ENCODE measurements around the gene PACS2. TPM values are rescaled to one million over a fixed set of nuclear protein-coding genes. Genes with fewer than 3 reads are reported as not detected.
"Not testable (repeated sequence)": the region's sequence is repeated elsewhere in the genome, so short reads cannot be mapped to it uniquely, and the experiment has no call there.

PACS2 gene
- total RNA-seq, 1 donor from 2014 or later: 22.5 TPM

DNA sequence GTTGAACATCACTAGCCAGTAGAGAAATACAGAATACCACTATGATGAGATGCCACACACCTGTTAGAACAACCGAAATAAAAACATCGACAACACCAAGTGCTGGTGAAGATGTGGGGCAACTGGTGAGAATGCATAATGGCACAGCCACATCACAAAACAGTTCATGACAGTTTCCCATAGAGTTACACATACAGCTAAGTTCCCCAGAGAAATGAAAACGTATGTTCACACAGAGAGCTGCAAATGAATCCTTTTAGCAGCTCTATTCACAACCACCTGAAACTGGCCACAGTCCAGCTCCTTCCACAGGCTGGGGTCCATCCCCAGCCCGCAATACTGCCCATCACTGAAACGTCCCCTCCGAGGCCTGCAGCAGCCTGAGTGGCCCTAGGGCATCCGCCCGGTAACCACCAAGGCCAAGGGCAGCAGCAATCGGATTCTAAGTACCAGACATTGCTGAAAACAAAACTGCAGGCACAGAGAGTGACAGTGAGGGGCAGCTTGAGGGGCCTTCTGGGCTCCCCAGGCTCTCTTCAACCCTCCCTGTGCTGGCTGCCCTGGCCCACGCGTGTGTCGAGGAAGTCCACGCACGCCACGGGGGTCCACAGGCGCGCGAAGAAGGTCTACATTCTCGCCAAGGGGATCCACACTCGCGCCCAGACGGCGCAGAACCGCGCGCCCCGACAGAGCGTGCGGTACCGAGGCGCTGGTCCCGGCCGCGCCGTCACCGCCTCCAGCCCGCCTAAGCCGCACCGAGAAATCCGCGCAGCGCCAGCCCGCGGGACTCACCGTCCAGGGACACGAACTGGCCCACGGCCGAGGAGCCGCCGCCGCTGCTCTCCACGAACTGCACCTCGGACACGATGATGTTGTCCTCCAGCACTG, 14.7 kb upstream of the PACS2 start:
- peaks cover 27% of the 10 kb centered on the region for H3F3A ChIP-seq (ENCODE audit: low read depth)
- no peak for DNase-seq (ENCODE audit: low spot score)
- H3K36me3 ChIP-seq: no peaks in the 10 kb centered on the region
- H3K4me2 ChIP-seq: peak overlapping the region; percentile 98
- Mint-ChIP-seq H3K4me1 (peaks cover 8% of the 10 kb centered on the region), H3K9me3 (peaks cover 5% of the 10 kb centered on the region), H3K4me3 (peak overlapping the region; percentile 91), H3K36me3 (peaks cover 6% of the 10 kb centered on the region), H3K27me3 (ENCODE audit: insufficient read depth, low read depth) (peaks cover 10% of the 10 kb centered on the region), H3K27ac (no peak overlapping the region)
- no peak overlapping the region for H3K27ac ChIP-seq
- peaks cover 21% of the 10 kb centered on the region for H4K20me1 ChIP-seq (ENCODE audit: low read depth)
- TF ChIP-seq, protein P1, sequence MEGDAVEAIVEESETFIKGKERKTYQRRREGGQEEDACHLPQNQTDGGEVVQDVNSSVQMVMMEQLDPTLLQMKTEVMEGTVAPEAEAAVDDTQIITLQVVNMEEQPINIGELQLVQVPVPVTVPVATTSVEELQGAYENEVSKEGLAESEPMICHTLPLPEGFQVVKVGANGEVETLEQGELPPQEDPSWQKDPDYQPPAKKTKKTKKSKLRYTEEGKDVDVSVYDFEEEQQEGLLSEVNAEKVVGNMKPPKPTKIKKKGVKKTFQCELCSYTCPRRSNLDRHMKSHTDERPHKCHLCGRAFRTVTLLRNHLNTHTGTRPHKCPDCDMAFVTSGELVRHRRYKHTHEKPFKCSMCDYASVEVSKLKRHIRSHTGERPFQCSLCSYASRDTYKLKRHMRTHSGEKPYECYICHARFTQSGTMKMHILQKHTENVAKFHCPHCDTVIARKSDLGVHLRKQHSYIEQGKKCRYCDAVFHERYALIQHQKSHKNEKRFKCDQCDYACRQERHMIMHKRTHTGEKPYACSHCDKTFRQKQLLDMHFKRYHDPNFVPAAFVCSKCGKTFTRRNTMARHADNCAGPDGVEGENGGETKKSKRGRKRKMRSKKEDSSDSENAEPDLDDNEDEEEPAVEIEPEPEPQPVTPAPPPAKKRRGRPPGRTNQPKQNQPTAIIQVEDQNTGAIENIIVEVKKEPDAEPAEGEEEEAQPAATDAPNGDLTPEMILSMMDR (IDR thresholded peaks at IDR 0.05): no peak
- TF ChIP-seq EZH2phosphoT487 (IDR thresholded peaks at IDR 0.05) (no peak), EZH2 (IDR thresholded peaks at IDR 0.05) (no peak)
- H3K4me3 ChIP-seq: peak overlapping the region; percentile 66
- H3K4me1 ChIP-seq: peaks cover 4% of the 10 kb centered on the region
- no peaks in the 10 kb centered on the region for H3K9me3 ChIP-seq (ENCODE audit: low read depth)
- H3K9ac ChIP-seq: peak overlapping the region; percentile 80
- peak overlapping the region; percentile 99 for H2AFZ ChIP-seq (replicated peaks)
- peaks cover 26% of the 10 kb centered on the region for H3K27me3 ChIP-seq
- peaks cover 53% of the 10 kb centered on the region for H3K79me2 ChIP-seq (ENCODE audit: low read depth)

DNA sequence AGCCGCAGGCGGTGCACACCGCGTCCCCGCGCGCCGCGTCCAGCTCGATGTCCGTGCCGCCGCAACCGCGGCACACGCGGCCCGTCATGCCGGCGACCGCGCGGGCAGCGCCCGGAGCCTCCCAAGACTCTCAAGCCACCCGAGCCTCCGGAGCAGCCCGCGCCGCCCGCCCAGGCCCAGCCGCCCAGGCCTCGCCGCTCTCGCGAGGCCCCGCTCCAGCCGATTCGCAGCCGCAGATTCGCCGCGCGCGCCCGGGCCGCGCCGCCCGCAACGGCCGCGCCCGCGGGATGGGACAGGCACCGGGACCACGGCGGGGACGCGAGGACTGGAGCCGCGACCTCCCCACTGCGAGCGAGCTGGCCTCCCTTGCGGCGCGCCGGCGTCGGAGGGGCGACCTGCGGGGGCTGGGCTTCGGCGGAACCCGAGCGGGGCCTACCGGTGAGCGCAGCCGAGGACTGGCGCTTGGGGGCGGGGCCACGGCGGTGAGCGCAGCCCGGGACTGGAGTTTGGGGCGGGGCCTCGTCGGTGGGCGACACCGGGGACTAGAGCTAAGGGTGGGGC, 13.9 kb upstream of the PACS2 start, which contains the start of gene BRF1:
TSS of gene BRF1 (minus strand) at position 460 of the 561 bp plus-strand sequence. CDS start at position 88, 372 bp downstream.
- Histone ChIP-seq H3K9ac (peak within 1 kb of the TSS; percentile 80), H3K27ac (peak within 1 kb of the TSS; percentile 62), H2AFZ (replicated peaks) (peak within 1 kb of the TSS; percentile 99), H3K36me3 (no peaks in the 10 kb centered on the region), H3K4me3 (peak within 1 kb of the TSS; percentile 66), H3K4me1 (peaks cover 4% of the 10 kb centered on the region), H4K20me1 (ENCODE audit: low read depth) (peaks cover 14% of the 10 kb centered on the region), H3F3A (ENCODE audit: low read depth) (peaks cover 27% of the 10 kb centered on the region), H3K9me3 (ENCODE audit: low read depth) (no peaks in the 10 kb centered on the region), H3K79me2 (ENCODE audit: low read depth) (peaks cover 47% of the 10 kb centered on the region), H3K27me3 (peaks cover 26% of the 10 kb centered on the region), H3K4me2 (peak within 1 kb of the TSS; percentile 98)
- DNase-seq (ENCODE audit: low spot score): peak; percentile 99
- H3K9me3 Mint-ChIP-seq: peaks cover 5% of the 10 kb centered on the region
- peaks cover 10% of the 10 kb centered on the region for H3K27me3 Mint-ChIP-seq (ENCODE audit: insufficient read depth, low read depth)
- H3K4me1 Mint-ChIP-seq: peaks cover 6% of the 10 kb centered on the region
- peaks cover 6% of the 10 kb centered on the region for H3K36me3 Mint-ChIP-seq
- TF ChIP-seq EZH2 (IDR thresholded peaks at IDR 0.05) (no peak), EZH2phosphoT487 (IDR thresholded peaks at IDR 0.05) (no peak)
- TF ChIP-seq, protein P1 (IDR thresholded peaks at IDR 0.05): no peak
- peak within 1 kb of the TSS; percentile 33 for H3K27ac Mint-ChIP-seq
- peak within 1 kb of the TSS; percentile 93 for H3K4me3 Mint-ChIP-seq

DNA sequence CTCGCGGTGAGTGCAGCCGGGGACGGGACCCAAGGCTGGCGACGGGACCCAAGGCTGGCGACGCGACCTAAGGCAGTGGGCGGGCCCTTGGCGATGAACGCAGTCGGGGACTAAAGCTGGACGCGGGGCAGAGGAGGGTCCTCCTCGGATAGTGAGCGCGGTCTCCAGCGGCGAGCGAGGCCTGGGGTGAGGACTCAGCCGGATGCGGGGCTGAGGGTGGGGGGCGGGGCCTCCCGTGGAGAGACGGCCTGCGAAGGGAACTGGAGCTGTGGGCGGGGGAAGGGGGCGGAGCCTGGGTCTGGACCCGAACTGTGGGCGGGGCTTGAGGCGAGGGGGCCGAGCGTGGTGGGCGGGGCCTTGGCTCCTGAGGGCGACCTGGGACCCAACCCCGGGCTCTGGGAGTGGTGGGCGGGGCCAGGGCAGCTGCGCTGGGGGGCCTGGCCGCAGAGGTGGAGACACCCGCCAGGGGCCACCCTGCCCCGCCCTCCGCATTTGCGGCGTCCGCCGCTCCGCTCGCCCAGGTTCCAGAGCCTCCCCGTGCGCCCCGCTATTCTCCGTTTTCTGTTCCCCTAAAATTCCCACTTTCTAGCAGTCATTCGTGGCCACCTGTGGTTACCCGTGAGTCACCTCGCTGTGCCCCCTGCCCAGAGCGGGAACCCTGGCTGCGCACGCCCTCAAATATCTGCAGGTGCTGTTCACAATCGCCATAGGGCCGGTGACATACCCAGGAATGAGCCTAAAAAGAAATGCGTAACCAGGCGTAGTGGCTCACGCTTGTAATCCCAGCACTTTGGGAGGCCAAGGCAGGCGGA, 13.2 kb upstream of the PACS2 start:
- Histone ChIP-seq H3K4me3 (peak overlapping the region; percentile 66), H3K9me3 (ENCODE audit: low read depth) (no peaks in the 10 kb centered on the region), H3F3A (ENCODE audit: low read depth) (peaks cover 27% of the 10 kb centered on the region), H3K79me2 (ENCODE audit: low read depth) (peaks cover 40% of the 10 kb centered on the region), H4K20me1 (ENCODE audit: low read depth) (peaks cover 14% of the 10 kb centered on the region), H3K36me3 (no peaks in the 10 kb centered on the region), H3K4me1 (peaks cover 4% of the 10 kb centered on the region), H3K4me2 (peak overlapping the region; percentile 98), H3K27me3 (peaks cover 26% of the 10 kb centered on the region), H2AFZ (replicated peaks) (peak overlapping the region; percentile 96), H3K9ac (no peak overlapping the region), H3K27ac (peak overlapping the region; percentile 42)
- Mint-ChIP-seq H3K4me3 (peak overlapping the region; percentile 93), H3K9me3 (peaks cover 5% of the 10 kb centered on the region), H3K4me1 (peaks cover 6% of the 10 kb centered on the region), H3K27ac (peak overlapping the region; percentile 33), H3K27me3 (ENCODE audit: insufficient read depth, low read depth) (peaks cover 10% of the 10 kb centered on the region), H3K36me3 (peaks cover 6% of the 10 kb centered on the region)
- peak; percentile 99 for DNase-seq (ENCODE audit: low spot score)
- TF ChIP-seq, protein P1 (IDR thresholded peaks at IDR 0.05): no peak
- TF ChIP-seq EZH2 (IDR thresholded peaks at IDR 0.05) (peak; percentile 39), EZH2phosphoT487 (IDR thresholded peaks at IDR 0.05) (no peak)

DNA sequence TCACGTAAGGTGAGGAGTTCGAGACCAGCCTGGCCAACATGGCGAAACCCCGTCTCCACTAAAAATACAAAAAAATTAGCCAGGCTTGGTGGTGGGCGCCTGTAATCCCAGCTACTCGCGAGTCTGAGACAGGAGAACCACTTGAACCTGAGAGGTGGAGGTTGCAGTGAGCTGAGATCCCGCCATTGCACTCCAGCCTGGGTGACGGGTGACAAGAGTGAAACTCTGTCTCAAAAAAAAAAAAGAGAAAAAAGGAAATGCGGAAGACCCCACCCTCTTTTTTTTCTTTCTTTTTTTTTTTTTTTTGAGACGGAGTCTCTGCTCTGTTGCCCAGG, 12.7 kb upstream of the PACS2 start:
- H2AFZ ChIP-seq (replicated peaks): peak overlapping the region; percentile 95
- not testable (repeated sequence) for H3K9ac ChIP-seq; H3K27ac Mint-ChIP-seq; H3K4me1 ChIP-seq; H3K36me3 Mint-ChIP-seq; H3K27ac ChIP-seq; H3K36me3 ChIP-seq; H3K9me3 ChIP-seq (ENCODE audit: low read depth); H3K4me1 Mint-ChIP-seq; H3K9me3 Mint-ChIP-seq; DNase-seq (ENCODE audit: low spot score)
- H4K20me1 ChIP-seq (ENCODE audit: low read depth): peaks cover 14% of the 10 kb centered on the region
- H3K27me3 ChIP-seq: peaks cover 26% of the 10 kb centered on the region
- H3F3A ChIP-seq (ENCODE audit: low read depth): peaks cover 27% of the 10 kb centered on the region
- peaks cover 35% of the 10 kb centered on the region for H3K79me2 ChIP-seq (ENCODE audit: low read depth)
- H3K4me3 ChIP-seq: peak overlapping the region; percentile 66
- peak overlapping the region; percentile 93 for H3K4me3 Mint-ChIP-seq
- peak overlapping the region; percentile 98 for H3K4me2 ChIP-seq
- H3K27me3 Mint-ChIP-seq (ENCODE audit: insufficient read depth, low read depth): peaks cover 10% of the 10 kb centered on the region
